Right lobe of liver (tissue), 4 donors: ENCODE results near the gene NAALADL2.

Source experiments
- POLR2A ChIP-seq: fragments of 450-650 bp; IDR thresholded peaks from one replicate; pipeline ENCODE4 v1.6.1; 2017; ENCODE audit warnings: antibody characterized with exemption, mild to moderate bottlenecking
- TF ChIP-seq, protein P1 (sequence below), 4 donors: fragments of 200-600 bp in 3 of 4; fragments of 450-650 bp in 1 of 4; IDR thresholded peaks; one replicate each; pipeline versions ENCODE4 v1.5.1 to v1.8.0; 2016 to 2022; ENCODE audit warnings: antibody characterized with exemption in 4 of 4, mild to moderate bottlenecking in 2 of 4
- donor health status: DM: no; HTN: no; CAD: no.
- donor health status: DM: no; HTN: no; CAD: no.
- donor health status: DM: no; HTN: yes; CAD: no.

DNA sequence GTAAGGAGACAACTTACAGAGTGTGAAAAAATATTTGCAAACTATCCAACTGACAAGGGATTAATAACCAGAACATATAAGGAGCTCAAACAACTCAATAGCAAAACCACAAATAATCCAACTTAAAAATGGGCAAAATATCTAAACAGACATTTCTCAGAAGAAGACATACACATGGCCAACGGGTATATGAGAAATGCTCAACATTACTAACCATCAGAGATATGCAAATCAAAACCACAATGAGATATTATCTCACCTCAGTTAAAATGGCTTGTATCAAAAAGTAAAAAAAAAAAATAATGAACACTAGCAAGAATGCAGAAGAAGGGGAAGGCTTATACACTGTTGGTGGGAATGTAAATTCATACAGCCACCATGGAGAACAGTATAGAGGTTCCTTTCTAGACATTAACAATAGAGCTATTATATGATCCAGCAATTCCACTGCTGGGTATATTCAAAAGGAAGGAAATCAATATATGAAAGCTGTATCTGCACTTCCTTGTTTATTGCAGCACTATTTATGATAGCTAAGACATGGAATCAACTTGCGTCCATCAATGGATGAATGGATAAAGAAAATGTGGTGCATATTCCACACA is 998.6 kb downstream of the NAALADL2 start:
- TF ChIP-seq, protein P1, sequence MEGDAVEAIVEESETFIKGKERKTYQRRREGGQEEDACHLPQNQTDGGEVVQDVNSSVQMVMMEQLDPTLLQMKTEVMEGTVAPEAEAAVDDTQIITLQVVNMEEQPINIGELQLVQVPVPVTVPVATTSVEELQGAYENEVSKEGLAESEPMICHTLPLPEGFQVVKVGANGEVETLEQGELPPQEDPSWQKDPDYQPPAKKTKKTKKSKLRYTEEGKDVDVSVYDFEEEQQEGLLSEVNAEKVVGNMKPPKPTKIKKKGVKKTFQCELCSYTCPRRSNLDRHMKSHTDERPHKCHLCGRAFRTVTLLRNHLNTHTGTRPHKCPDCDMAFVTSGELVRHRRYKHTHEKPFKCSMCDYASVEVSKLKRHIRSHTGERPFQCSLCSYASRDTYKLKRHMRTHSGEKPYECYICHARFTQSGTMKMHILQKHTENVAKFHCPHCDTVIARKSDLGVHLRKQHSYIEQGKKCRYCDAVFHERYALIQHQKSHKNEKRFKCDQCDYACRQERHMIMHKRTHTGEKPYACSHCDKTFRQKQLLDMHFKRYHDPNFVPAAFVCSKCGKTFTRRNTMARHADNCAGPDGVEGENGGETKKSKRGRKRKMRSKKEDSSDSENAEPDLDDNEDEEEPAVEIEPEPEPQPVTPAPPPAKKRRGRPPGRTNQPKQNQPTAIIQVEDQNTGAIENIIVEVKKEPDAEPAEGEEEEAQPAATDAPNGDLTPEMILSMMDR (IDR thresholded peaks at IDR 0.05) = no peak
- no peak for TF ChIP-seq POLR2A
